OCI-M2 (cell line): ENCODE results near the gene SMIM29.

Source experiments
- DNase-seq: peaks from one replicate; lab custom pipeline; 2025; ENCODE audit not compliant: unreplicated experiment; lab: John Stamatoyannopoulos, UW

Gene SMIM29

GRCh38 chr6:34227761-34228421 is 20.9 kb downstream of the SMIM29 start:
- no peak for DNase-seq

GRCh38 chr6:34226731-34227586 is 21.8 kb downstream of the SMIM29 start:
- DNase-seq = no peak

- DNase-seq = no peak
Observed at GRCh38 chr6:34226066-34226465, 22.7 kb downstream of the SMIM29 start.

GRCh38 chr6:34225551-34225950 is 23.3 kb downstream of the SMIM29 start:
- DNase-seq = no peak

- no peak for DNase-seq
Observed at GRCh38 chr6:34223956-34224940, 24.6 kb downstream of the SMIM29 start.

- no peak for DNase-seq
Observed at GRCh38 chr6:34223381-34223955, 25.3 kb downstream of the SMIM29 start.

GRCh38 chr6:34218691-34219090 is 30.1 kb downstream of the SMIM29 start:
- no peak for DNase-seq

- DNase-seq = no peak
Observed at GRCh38 chr6:34213772-34214171, 35.0 kb downstream of the SMIM29 start.

GRCh38 chr6:34207695-34208443 is 40.9 kb downstream of the SMIM29 start:
- no peak for DNase-seq

GRCh38 chr6:34206726-34207125 is 42.1 kb downstream of the SMIM29 start:
- DNase-seq = no peak

- no peak for DNase-seq
Observed at GRCh38 chr6:34205916-34206315, 42.9 kb downstream of the SMIM29 start.

GRCh38 chr6:34205466-34205865 is 43.3 kb downstream of the SMIM29 start:
- no peak for DNase-seq

- DNase-seq = no peak
Observed at GRCh38 chr6:34204693-34205092, 44.1 kb downstream of the SMIM29 start.

GRCh38 chr6:34202329-34203201 is 46.2 kb downstream of the SMIM29 start:
- DNase-seq = no peak

- no peak for DNase-seq
Observed at GRCh38 chr6:34201455-34202107, 47.2 kb downstream of the SMIM29 start.

- no peak for DNase-seq
Observed at GRCh38 chr6:34200340-34200971, 48.4 kb downstream of the SMIM29 start.

GRCh38 chr6:34196833-34197195 is 52.0 kb downstream of the SMIM29 start:
- DNase-seq = no peak
